Endodermal cell (in vitro differentiated cells): ENCODE measurements around the gene PDE10A. TPM values are rescaled to one million over a fixed set of nuclear protein-coding genes. Genes with fewer than 3 reads are reported as not detected.
"Not testable (repeated sequence)": the region's sequence is repeated elsewhere in the genome, so short reads cannot be mapped to it uniquely, and the experiment has no call there.

Source experiments
- DNase-seq: peaks from one replicate; pipeline ENCODE4 v3.0.0-alpha.2; 2017
- H3K27ac ChIP-seq: 2 replicates; pipeline ENCODE4 v1.5.1; 2013; ENCODE audit warnings: mild to moderate bottlenecking, low read depth, low read length, moderate library complexity
- H3K27me3 ChIP-seq: 2 replicates; pipeline ENCODE4 v1.6.1; 2013; ENCODE audit warnings: mild to moderate bottlenecking, low read length, moderate library complexity; ENCODE audit not compliant: insufficient read depth, control insufficient read depth, poor library complexity, severe bottlenecking
- H3K36me3 ChIP-seq: 2 replicates; pipeline ENCODE4 v1.7.0; 2013; ENCODE audit warnings: mild to moderate bottlenecking, low read length, moderate library complexity; ENCODE audit not compliant: control insufficient read depth, insufficient read depth
- H3K4me1 ChIP-seq: one replicate; pipeline ENCODE4 v1.7.0; 2013; ENCODE audit warnings: low read length; ENCODE audit not compliant: control insufficient read depth, insufficient read depth
- H3K4me3 ChIP-seq: 2 replicates; pipeline ENCODE4 v1.5.1; 2013; ENCODE audit warnings: mild to moderate bottlenecking, low read length, moderate library complexity
- H3K9ac ChIP-seq: 2 replicates; pipeline ENCODE4 v1.6.1; 2013; ENCODE audit warnings: mild to moderate bottlenecking, low read length, moderate library complexity; ENCODE audit not compliant: poor library complexity, severe bottlenecking; ENCODE audit errors: extremely low read depth
- H3K9me3 ChIP-seq: 2 replicates; pipeline ENCODE4 v1.6.1; 2013; ENCODE audit warnings: mild to moderate bottlenecking, low read length, moderate library complexity; ENCODE audit not compliant: control insufficient read depth
- H3K27ac Mint-ChIP-seq: 2 replicates; pipeline ENCODE4 v1.8.0; 2020; ENCODE audit warnings: mixed read lengths
- H3K27me3 Mint-ChIP-seq: 2 replicates; pipeline ENCODE4 v1.8.0; 2021; ENCODE audit warnings: mild to moderate bottlenecking, mixed read lengths; ENCODE audit not compliant: insufficient read depth
- H3K36me3 Mint-ChIP-seq: 2 replicates; pipeline ENCODE4 v1.8.0; 2020; ENCODE audit warnings: low read depth, mixed read lengths
- H3K4me1 Mint-ChIP-seq: 2 replicates; pipeline ENCODE4 v1.8.0; 2020; ENCODE audit warnings: mixed read lengths
- H3K4me3 Mint-ChIP-seq: 2 replicates; pipeline ENCODE4 v1.8.0; 2020; ENCODE audit warnings: mild to moderate bottlenecking, moderate library complexity, mixed read lengths
- H3K9me3 Mint-ChIP-seq: 2 replicates; pipeline ENCODE4 v1.8.0; 2020; ENCODE audit warnings: mild to moderate bottlenecking, mixed read lengths
- WGBS, 2 experiments: methylation state at CpG; one replicate each; pipeline versions ENCODE4 v1.1.5 to v1.1.7; 2013; ENCODE audit warnings: missing lambda C conversion rate in 2 of 2, mixed read lengths in 1 of 2; ENCODE audit not compliant: insufficient coverage in 1 of 2, insufficient read length in 1 of 2; 5-methylcytosine and 5-hydroxymethylcytosine counted together
- total RNA-seq, 2 donors: library from RNA; stranded (reverse); fragmentation: NEBNext Ultra II Directional in 1 of 2; extraction: Animal tissue kit (Norgen Biotek cat#: 25700) in 1 of 2; gene quantifications; 2 replicates in 1 of 2; 3 replicates in 1 of 2; pipeline ENCODE4 v1.2.1, GENCODE V29; 2021
- TF ChIP-seq, protein P1 (sequence below): fragments of 200-600 bp; sonication (generic); conservative IDR thresholded peaks from 2 replicates; pipeline ENCODE4 v1.5.0; 2021; ENCODE audit warnings: antibody characterized with exemption, mild to moderate bottlenecking

The PDE10A gene
- total RNA-seq, 2 donors from 2014 or later = 22.8 to 27.8 TPM

DNA sequence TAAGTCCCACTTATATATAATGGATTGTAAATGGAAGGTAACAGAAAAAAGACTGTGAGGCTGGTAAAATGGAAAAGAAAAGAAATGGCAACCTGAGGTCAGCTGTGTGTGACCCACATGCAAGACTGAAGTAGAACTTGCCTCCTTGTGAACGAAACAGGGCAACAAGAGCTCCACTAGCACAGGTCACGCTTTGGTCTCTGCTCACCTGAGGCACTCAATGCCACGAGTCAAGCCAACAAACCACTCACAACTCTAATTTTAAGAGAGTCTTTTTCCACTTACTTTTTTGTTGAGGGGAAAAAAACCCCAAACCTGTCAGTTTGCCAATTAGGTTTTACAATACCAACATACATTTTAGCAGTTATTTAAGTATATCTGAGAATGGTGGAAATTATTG, 65.2 kb downstream of the PDE10A start:
- Histone ChIP-seq H3K36me3 (peaks cover 6% of the 10 kb centered on the region), H3K27me3 (no peaks in the 10 kb centered on the region), H3K9me3 (peaks cover 11% of the 10 kb centered on the region), H3K4me1 (peaks cover 5% of the 10 kb centered on the region), H3K4me3 (no peak overlapping the region), H3K9ac (no peak overlapping the region), H3K27ac (no peak overlapping the region)
- peaks cover 9% of the 10 kb centered on the region for H3K9me3 Mint-ChIP-seq
- no peak for DNase-seq
- H3K4me1 Mint-ChIP-seq = peaks cover 23% of the 10 kb centered on the region
- WGBS, 2 experiments = 90% methylated on average over 3 of the region's 3 CpGs; no CpG with 5 or more reads in 1 of the 2 experiments
- no peak overlapping the region for H3K4me3 Mint-ChIP-seq
- no peaks in the 10 kb centered on the region for H3K27me3 Mint-ChIP-seq
- H3K27ac Mint-ChIP-seq = no peak overlapping the region
- TF ChIP-seq, protein P1, sequence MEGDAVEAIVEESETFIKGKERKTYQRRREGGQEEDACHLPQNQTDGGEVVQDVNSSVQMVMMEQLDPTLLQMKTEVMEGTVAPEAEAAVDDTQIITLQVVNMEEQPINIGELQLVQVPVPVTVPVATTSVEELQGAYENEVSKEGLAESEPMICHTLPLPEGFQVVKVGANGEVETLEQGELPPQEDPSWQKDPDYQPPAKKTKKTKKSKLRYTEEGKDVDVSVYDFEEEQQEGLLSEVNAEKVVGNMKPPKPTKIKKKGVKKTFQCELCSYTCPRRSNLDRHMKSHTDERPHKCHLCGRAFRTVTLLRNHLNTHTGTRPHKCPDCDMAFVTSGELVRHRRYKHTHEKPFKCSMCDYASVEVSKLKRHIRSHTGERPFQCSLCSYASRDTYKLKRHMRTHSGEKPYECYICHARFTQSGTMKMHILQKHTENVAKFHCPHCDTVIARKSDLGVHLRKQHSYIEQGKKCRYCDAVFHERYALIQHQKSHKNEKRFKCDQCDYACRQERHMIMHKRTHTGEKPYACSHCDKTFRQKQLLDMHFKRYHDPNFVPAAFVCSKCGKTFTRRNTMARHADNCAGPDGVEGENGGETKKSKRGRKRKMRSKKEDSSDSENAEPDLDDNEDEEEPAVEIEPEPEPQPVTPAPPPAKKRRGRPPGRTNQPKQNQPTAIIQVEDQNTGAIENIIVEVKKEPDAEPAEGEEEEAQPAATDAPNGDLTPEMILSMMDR = no peak
- peaks cover 12% of the 10 kb centered on the region for H3K36me3 Mint-ChIP-seq

DNA sequence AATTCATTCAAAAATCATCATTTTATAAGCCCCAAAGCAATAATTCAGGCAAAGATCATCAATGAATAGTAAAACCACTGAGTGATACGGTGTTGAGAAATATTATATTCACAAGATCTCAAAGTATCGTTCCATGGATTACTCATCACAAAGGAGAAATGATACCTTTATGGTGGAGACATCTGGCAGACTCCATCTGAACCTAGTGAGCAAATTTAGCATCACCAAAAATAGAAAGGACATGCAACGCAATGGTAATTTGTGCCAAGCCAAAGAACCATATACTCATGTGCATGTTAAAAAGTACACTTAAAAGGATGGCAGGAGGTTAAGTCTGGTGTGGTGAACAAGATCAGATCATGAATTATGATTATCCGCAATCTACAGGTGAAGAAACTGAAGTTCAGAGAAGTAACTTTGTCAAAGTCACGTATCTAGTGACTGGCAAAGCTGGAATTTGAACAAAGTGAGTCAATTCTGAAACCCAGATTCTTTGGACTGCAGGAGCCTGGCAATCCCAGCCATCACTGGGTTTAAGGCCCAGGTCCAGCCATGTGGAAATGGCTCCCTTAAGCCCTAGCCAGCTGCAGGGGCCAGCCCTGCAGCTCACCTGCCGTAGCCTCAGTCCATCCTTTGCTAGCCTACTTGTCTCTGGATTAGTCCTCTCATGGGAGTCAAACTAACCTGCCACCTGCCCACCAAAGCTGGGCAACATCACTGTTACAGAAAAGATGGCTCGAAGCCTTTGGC, 68.3 kb downstream of the PDE10A start:
- Mint-ChIP-seq H3K27me3 (no peaks in the 10 kb centered on the region), H3K27ac (no peak overlapping the region), H3K4me1 (peaks cover 7% of the 10 kb centered on the region), H3K36me3 (peaks cover 12% of the 10 kb centered on the region), H3K4me3 (no peak overlapping the region), H3K9me3 (peaks cover 20% of the 10 kb centered on the region)
- no peak overlapping the region for H3K9ac ChIP-seq
- H3K9me3 ChIP-seq = peaks cover 11% of the 10 kb centered on the region
- peaks cover 6% of the 10 kb centered on the region for H3K36me3 ChIP-seq
- no peak overlapping the region for H3K4me3 ChIP-seq
- H3K27me3 ChIP-seq = no peaks in the 10 kb centered on the region
- H3K4me1 ChIP-seq = no peaks in the 10 kb centered on the region
- WGBS, 2 experiments = 78 to 95% methylated on average over 3 to 7 of the region's 7 CpGs
- H3K27ac ChIP-seq = no peak overlapping the region
- DNase-seq = no peak
- TF ChIP-seq, protein P1 = no peak

DNA sequence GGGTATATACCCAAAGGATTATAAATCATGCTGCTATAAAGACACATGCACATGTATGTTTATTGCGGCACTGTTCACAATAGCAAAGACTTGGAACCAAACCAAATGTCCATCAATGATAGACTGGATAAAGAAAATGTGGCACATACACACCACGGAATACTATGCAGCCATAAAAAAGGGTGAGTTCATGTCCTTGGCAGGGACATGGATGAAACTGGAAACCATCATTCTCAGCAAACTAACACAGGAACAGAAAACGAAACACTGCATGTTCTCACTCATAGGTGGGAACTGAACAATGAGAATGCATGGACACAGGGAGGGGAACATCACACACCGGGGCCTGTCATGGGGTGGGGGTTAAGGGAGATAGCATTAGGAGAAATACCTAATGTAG, 70.1 kb downstream of the PDE10A start:
- H3K4me1 ChIP-seq, H3K27ac ChIP-seq, H3K4me3 Mint-ChIP-seq, H3K4me1 Mint-ChIP-seq, H3K27me3 Mint-ChIP-seq, H3K27ac Mint-ChIP-seq, H3K4me3 ChIP-seq, H3K27me3 ChIP-seq, H3K36me3 ChIP-seq, H3K9ac ChIP-seq, DNase-seq: not testable (repeated sequence)
- Mint-ChIP-seq H3K36me3 (peaks cover 12% of the 10 kb centered on the region), H3K9me3 (peaks cover 20% of the 10 kb centered on the region)
- WGBS, 2 experiments = 94 to 98% methylated on average over 2 to 4 of the region's 4 CpGs
- H3K9me3 ChIP-seq = peaks cover 11% of the 10 kb centered on the region
